HepG2 (cell line): Measurements from ENCODE around the gene PADI4. TPM values are rescaled to one million over a fixed set of nuclear protein-coding genes. Genes with fewer than 3 reads are reported as not detected.

ENCODE experiments used
- ATAC-seq: fragments of 200-7000 bp; cut with Tn5 transposase; 3 replicates; pipeline ENCODE4 v1.9.1; 2020; ENCODE audit warnings: mild to moderate bottlenecking, moderate library complexity
- BruUV-seq: library from RNA; stranded (reverse); fragments of 400-500 nt; replicated peaks from 2 replicates; lab custom pipeline; 2021; lab: Mats Ljungman, UMichigan
- CTCF ChIA-PET: fragments of 300-600 bp; formaldehyde crosslinking; extraction: SDS; loops from one replicate; lab custom pipeline; 2021; ENCODE audit warnings: low total read pairs, inconsistent platforms, low intra/inter-chr PET ratio; lab: Yijun Ruan, JAX
- POLR2A ChIA-PET: fragments of 350-600 bp; sonication (Branson Sonifier 250); formaldehyde crosslinking; loops from one replicate; lab custom pipeline; 2020; ENCODE audit warnings: antibody characterized with exemption, inconsistent platforms; lab: Yijun Ruan, JAX
- DNase-seq: peaks from one replicate; pipeline ENCODE4 v3.0.0-alpha.2; 2015; ENCODE audit warnings: low spot score
- FAIRE-seq: peaks from 3 replicates; lab custom pipeline; 2011; peaks lifted over from hg19 to GRCh38; lab: Jason Lieb, UNC
- H2AFZ ChIP-seq: one replicate; pipeline ENCODE4 v1.6.1; 2011; ENCODE audit warnings: low read length, inconsistent platforms
- H3K27ac ChIP-seq: fragments of 300-600 bp; 3 replicates; pipeline ENCODE4 v1.8.0; 2011; ENCODE audit warnings: mixed run types, mild to moderate bottlenecking, mixed read lengths, low read length, inconsistent platforms; ENCODE audit not compliant: insufficient read depth; ENCODE audit errors: extremely low read length
- H3K27me3 ChIP-seq, 2 experiments: fragments of 200-600 bp in 1 of 2; 2 replicates in 1 of 2; 3 replicates in 1 of 2; pipeline versions ENCODE4 v1.6.0 to v1.8.0; 2011; ENCODE audit warnings: low read length in 2 of 2, mild to moderate bottlenecking in 2 of 2, moderate library complexity in 2 of 2, inconsistent platforms in 1 of 2; ENCODE audit not compliant: insufficient read depth in 2 of 2, control insufficient read depth in 1 of 2
- H3K36me3 ChIP-seq, 2 experiments: fragments of 200-600 bp in 1 of 2; replicated peaks in 1 of 2; 2 replicates in 1 of 2; 3 replicates in 1 of 2; pipeline versions ENCODE4 v1.5.1 to v1.8.0; 2011; ENCODE audit warnings: low read length in 2 of 2, inconsistent platforms in 1 of 2; ENCODE audit not compliant: insufficient read depth in 2 of 2, control insufficient read depth in 1 of 2
- H3K4me1 ChIP-seq: 2 replicates; pipeline ENCODE4 v1.5.1; 2012; ENCODE audit warnings: low read length, inconsistent platforms; ENCODE audit not compliant: insufficient read depth
- H3K4me2 ChIP-seq: 2 replicates; pipeline ENCODE4 v1.6.0; 2011; ENCODE audit warnings: low read depth, low read length, inconsistent platforms
- H3K4me3 ChIP-seq, 3 experiments: fragments of 200-600 bp in 1 of 3; sonication (generic), shearing (Covaris generic) in 1 of 3; replicated peaks in 1 of 3; 2 replicates each; pipeline ENCODE4 v1.5.1; 2011 to 2016; ENCODE audit warnings: low read length in 3 of 3, inconsistent platforms in 2 of 3, low read depth in 2 of 3, mild to moderate bottlenecking in 2 of 3, control low read depth in 1 of 3, mixed read lengths in 1 of 3; ENCODE audit not compliant: insufficient read depth in 1 of 3
- H3K79me2 ChIP-seq: one replicate; pipeline ENCODE4 v1.6.1; 2011; ENCODE audit warnings: low read length, inconsistent platforms; ENCODE audit not compliant: insufficient read depth
- H3K9ac ChIP-seq: 2 replicates; pipeline ENCODE4 v1.6.0; 2011; ENCODE audit warnings: mild to moderate bottlenecking, low read depth, low read length, inconsistent platforms; ENCODE audit not compliant: insufficient read depth
- H3K9me3 ChIP-seq: 2 replicates; pipeline ENCODE4 v1.5.1; 2012; ENCODE audit warnings: mild to moderate bottlenecking, low read length
- H4K20me1 ChIP-seq: 2 replicates; pipeline ENCODE4 v1.6.0; 2011; ENCODE audit warnings: inconsistent platforms, mild to moderate bottlenecking, low read length, moderate library complexity; ENCODE audit not compliant: insufficient read depth
- CBX1 ChIP-seq: IDR thresholded peaks from one replicate; pipeline ENCODE4 v1.6.1; 2016; ENCODE audit warnings: antibody characterized with exemption, low read depth
- ESRRA ChIP-seq: sonication (generic); formaldehyde crosslinking; IDR thresholded peaks from 2 replicates; pipeline ENCODE4 v1.5.1; 2020; ENCODE audit warnings: mild to moderate bottlenecking, low read depth, missing genetic modification reagents
- FOXP1 ChIP-seq, 2 experiments: fragments of 450-650 bp in 1 of 2; IDR thresholded peaks; 2 replicates each; pipeline ENCODE4 v1.6.1; 2017 to 2018; ENCODE audit warnings: antibody characterized with exemption in 1 of 2
- IKZF1 ChIP-seq: fragments of 450-650 bp; IDR thresholded peaks from 2 replicates; pipeline ENCODE4 v1.7.1; 2016
- MED13 ChIP-seq: sonication (generic); formaldehyde crosslinking; IDR thresholded peaks from 2 replicates; pipeline ENCODE4 v1.5.0; 2020; ENCODE audit warnings: missing genetic modification reagents
- PBX2 ChIP-seq: IDR thresholded peaks from 2 replicates; pipeline ENCODE4 v1.6.1; 2016; ENCODE audit warnings: control low read depth
- PCBP1 ChIP-seq: fragments of 200-400 bp; formaldehyde crosslinking; IDR thresholded peaks from 2 replicates; pipeline ENCODE4 v1.6.1; 2017; ENCODE audit warnings: mild to moderate bottlenecking, low read depth, low read length, borderline replicate concordance
- RFX3 ChIP-seq: IDR thresholded peaks from 2 replicates; pipeline ENCODE4 v1.6.1; 2016; ENCODE audit warnings: missing biosample characterization, missing genetic modification reagents
- SMARCE1 ChIP-seq: fragments of 450-650 bp; IDR thresholded peaks from 2 replicates; pipeline ENCODE4 v1.6.1; 2017; ENCODE audit warnings: borderline replicate concordance
- ZNF367 ChIP-seq: sonication (generic); formaldehyde crosslinking; IDR thresholded peaks from 2 replicates; pipeline ENCODE4 v1.4.0; 2020; ENCODE audit warnings: missing genetic modification reagents, borderline replicate concordance
- ZNF431 ChIP-seq: sonication (generic); formaldehyde crosslinking; IDR thresholded peaks from 2 replicates; pipeline ENCODE4 v1.9.0; 2022; ENCODE audit warnings: missing genetic modification reagents, low read depth, mild to moderate bottlenecking, borderline replicate concordance
- ZNF609 ChIP-seq: sonication (generic); formaldehyde crosslinking; IDR thresholded peaks from 2 replicates; pipeline ENCODE4 v1.4.0; 2020; ENCODE audit warnings: mild to moderate bottlenecking, missing genetic modification reagents, borderline replicate concordance
- ZNF615 ChIP-seq: sonication (generic); formaldehyde crosslinking; IDR thresholded peaks from 2 replicates; pipeline ENCODE4 v1.5.0; 2020; ENCODE audit warnings: mild to moderate bottlenecking, missing genetic modification reagents, borderline replicate concordance
- WGBS: methylation state at CpG from one replicate; pipeline ENCODE4 v1.1.6; 2017; ENCODE audit warnings: low lambda C conversion rate; 5-methylcytosine and 5-hydroxymethylcytosine counted together
- in situ Hi-C: cut with HindIII; loops from 2 replicates; pipeline ENCODE4 v1.10.0; 2017; ENCODE audit warnings: low pct_unique_long_range_greater_than_20kb; ENCODE audit not compliant: extremely low pct_ligation_motif_present
- intact Hi-C: fragments of 100-400 bp; cut with micrococcal nuclease; formaldehyde crosslinking; loops from one replicate; pipeline ENCODE4 v1.10.0; 2022; ENCODE audit not compliant: unreplicated experiment
- polyA plus RNA-seq, 8 experiments: library from polyadenylated mRNA; depleted of rRNA in 3 of 8; stranded (reverse) in 7 of 8; unstranded in 1 of 8; fragments of >200 nt; fragmentation: Illumina TruSeq in 4 of 8; extraction: Trizol in 4 of 8; gene quantifications; 2 replicates each; pipeline versions ENCODE4 v1.2.1 to v1.2.3, GENCODE V29; 2011 to 2016; ENCODE audit warnings: low read depth in 4 of 8, missing spikeins in 1 of 8, mixed read lengths in 1 of 8; ENCODE audit not compliant: insufficient read depth in 1 of 8
- total RNA-seq, 5 experiments: library from RNA; depleted of rRNA; stranded (reverse); fragments of >200 nt; fragmentation: Illumina TruSeq; extraction: Trizol; gene quantifications; 2 replicates each; pipeline ENCODE4 v1.2.3, GENCODE V29; 2016; ENCODE audit warnings: low read depth in 1 of 5
- TF ChIP-seq, protein P1 (sequence below): sonication (generic); formaldehyde crosslinking; IDR thresholded peaks from 2 replicates; pipeline ENCODE4 v1.8.0; 2022; ENCODE audit warnings: missing genetic modification reagents, mild to moderate bottlenecking, borderline replicate concordance
- TF ChIP-seq, protein P2 (sequence below): sonication (generic); formaldehyde crosslinking; IDR thresholded peaks from 2 replicates; pipeline ENCODE4 v1.4.0; 2020; ENCODE audit warnings: missing genetic modification reagents

PADI4 gene
- total and polyA plus RNA-seq, 2 of the 13 experiments (the other 11 are each of a cell fraction or from before 2014, with no cell fraction given) = 0.04 TPM

DNA sequence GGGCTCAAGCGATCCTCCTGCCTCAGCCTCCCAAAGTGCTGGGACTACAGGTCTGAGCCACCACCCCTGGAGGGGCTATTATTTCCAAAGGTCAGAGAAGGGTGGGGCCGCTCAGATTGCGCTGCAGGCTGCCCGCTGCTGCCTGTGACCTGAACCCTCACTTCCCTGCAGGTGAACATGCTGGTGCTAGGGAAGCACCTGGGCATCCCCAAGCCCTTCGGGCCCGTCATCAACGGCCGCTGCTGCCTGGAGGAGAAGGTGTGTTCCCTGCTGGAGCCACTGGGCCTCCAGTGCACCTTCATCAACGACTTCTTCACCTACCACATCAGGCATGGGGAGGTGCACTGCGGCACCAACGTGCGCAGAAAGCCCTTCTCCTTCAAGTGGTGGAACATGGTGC, 55.4 kb downstream of the PADI4 start:
- no peaks in the 10 kb centered on the region for H4K20me1 ChIP-seq
- H3K4me1 ChIP-seq = no peaks in the 10 kb centered on the region
- H2AFZ ChIP-seq = no peak overlapping the region
- no peak overlapping the region for H3K4me2 ChIP-seq
- ChIA-PET CTCF (no interaction called here), POLR2A (no interaction called here)
- H3K36me3 ChIP-seq = no peaks in the 10 kb centered on the region
- DNase-seq (no peak), ATAC-seq (no peak), FAIRE-seq (no peak)
- no peak overlapping the region for H3K9ac ChIP-seq
- H3K9me3 ChIP-seq = no peaks in the 10 kb centered on the region
- peaks cover 0 to 14% of the 10 kb centered on the region in 2 experiments; a peak in 2 of 5 replicates for H3K27me3 ChIP-seq
- H3K79me2 ChIP-seq = no peaks in the 10 kb centered on the region
- BruUV-seq = no TSS peak
- intact Hi-C loops = no loop called here
- no peak overlapping the region for H3K4me3 ChIP-seq
- in situ Hi-C loops = no loop called here
- 61% methylated on average over 5 of the region's 12 CpGs for WGBS
- H3K27ac ChIP-seq = no peak overlapping the region
- TF ChIP-seq IKZF1 = no peak
- TF ChIP-seq ZNF367 (CRISPR knock-in tag) = no peak
- TF ChIP-seq SMARCE1 = no peak
- TF ChIP-seq RFX3 (CRISPR knock-in tag) = no peak
- TF ChIP-seq PCBP1 = no peak
- TF ChIP-seq ZNF615 (CRISPR knock-in tag) = no peak
- TF ChIP-seq ESRRA (CRISPR knock-in tag) = no peak
- no peak for TF ChIP-seq MED13 (CRISPR knock-in tag)
- TF ChIP-seq, protein P1, sequence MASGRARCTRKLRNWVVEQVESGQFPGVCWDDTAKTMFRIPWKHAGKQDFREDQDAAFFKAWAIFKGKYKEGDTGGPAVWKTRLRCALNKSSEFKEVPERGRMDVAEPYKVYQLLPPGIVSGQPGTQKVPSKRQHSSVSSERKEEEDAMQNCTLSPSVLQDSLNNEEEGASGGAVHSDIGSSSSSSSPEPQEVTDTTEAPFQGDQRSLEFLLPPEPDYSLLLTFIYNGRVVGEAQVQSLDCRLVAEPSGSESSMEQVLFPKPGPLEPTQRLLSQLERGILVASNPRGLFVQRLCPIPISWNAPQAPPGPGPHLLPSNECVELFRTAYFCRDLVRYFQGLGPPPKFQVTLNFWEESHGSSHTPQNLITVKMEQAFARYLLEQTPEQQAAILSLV (CRISPR knock-in tag) = no peak
- no peak for TF ChIP-seq ZNF431 (CRISPR knock-in tag)
- no peak for TF ChIP-seq PBX2 (CRISPR knock-in tag)
- TF ChIP-seq, protein P2, sequence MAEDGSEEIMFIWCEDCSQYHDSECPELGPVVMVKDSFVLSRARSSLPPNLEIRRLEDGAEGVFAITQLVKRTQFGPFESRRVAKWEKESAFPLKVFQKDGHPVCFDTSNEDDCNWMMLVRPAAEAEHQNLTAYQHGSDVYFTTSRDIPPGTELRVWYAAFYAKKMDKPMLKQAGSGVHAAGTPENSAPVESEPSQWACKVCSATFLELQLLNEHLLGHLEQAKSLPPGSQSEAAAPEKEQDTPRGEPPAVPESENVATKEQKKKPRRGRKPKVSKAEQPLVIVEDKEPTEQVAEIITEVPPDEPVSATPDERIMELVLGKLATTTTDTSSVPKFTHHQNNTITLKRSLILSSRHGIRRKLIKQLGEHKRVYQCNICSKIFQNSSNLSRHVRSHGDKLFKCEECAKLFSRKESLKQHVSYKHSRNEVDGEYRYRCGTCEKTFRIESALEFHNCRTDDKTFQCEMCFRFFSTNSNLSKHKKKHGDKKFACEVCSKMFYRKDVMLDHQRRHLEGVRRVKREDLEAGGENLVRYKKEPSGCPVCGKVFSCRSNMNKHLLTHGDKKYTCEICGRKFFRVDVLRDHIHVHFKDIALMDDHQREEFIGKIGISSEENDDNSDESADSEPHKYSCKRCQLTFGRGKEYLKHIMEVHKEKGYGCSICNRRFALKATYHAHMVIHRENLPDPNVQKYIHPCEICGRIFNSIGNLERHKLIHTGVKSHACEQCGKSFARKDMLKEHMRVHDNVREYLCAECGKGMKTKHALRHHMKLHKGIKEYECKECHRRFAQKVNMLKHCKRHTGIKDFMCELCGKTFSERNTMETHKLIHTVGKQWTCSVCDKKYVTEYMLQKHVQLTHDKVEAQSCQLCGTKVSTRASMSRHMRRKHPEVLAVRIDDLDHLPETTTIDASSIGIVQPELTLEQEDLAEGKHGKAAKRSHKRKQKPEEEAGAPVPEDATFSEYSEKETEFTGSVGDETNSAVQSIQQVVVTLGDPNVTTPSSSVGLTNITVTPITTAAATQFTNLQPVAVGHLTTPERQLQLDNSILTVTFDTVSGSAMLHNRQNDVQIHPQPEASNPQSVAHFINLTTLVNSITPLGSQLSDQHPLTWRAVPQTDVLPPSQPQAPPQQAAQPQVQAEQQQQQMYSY (CRISPR knock-in tag) = no peak
- no peak for TF ChIP-seq ZNF609
- TF ChIP-seq CBX1 = no peak
- TF ChIP-seq FOXP1 (IDR thresholded peaks at IDR 0.05) = no peak
- TF ChIP-seq FOXP1 (CRISPR knock-in tag; IDR thresholded peaks at IDR 0.05) = no peak
